HG03135 (cell line): ENCODE measurements around the gene SEMA4C.

Experiments used
- ATAC-seq: cut with Tn5 transposase; IDR thresholded peaks from one replicate; pipeline ENCODE4 v1.9.1; 2021; ENCODE audit warnings: mild to moderate bottlenecking, moderate library complexity; ENCODE audit not compliant: unreplicated experiment

The SEMA4C gene

GRCh38 chr2:96823198-96823597, 46.7 kb downstream of the SEMA4C start:
- no peak for ATAC-seq

GRCh38 chr2:96822786-96823185, 47.1 kb downstream of the SEMA4C start:
- no peak for ATAC-seq

- ATAC-seq: no peak
Measured at GRCh38 chr2:96821113-96821675, 48.7 kb downstream of the SEMA4C start.

DNA sequence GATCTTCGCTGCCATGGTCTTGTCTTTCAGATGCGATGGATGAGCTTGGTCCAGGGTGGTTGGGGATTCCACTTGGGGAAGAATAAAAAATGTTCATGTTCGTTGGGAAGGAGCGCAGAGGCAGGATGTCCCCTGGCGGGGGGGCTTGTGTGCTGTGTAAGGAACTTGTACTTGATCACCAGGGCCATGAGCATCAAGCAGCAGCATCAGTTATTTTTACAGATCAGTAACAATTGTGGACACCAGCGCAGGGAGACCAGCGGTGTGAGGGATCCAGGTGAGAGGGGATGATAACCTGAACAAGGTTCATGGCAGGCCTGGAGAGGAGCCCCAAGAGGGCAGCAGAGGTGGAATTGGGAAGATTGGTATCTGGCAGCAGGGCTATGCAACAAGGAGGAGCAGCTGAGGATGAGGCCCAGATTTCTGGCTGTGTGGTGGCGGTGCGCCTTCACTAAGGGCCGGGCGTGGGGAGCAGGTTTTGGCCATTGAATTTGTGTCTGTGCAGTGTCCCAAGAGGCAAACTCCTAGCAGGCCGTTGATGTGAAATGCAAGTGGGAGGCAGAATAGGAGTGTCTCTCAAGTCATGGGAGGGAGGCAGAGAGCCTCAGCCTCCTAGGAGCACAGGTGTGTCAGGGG, 49.9 kb downstream of the SEMA4C start:
- no peak for ATAC-seq

DNA sequence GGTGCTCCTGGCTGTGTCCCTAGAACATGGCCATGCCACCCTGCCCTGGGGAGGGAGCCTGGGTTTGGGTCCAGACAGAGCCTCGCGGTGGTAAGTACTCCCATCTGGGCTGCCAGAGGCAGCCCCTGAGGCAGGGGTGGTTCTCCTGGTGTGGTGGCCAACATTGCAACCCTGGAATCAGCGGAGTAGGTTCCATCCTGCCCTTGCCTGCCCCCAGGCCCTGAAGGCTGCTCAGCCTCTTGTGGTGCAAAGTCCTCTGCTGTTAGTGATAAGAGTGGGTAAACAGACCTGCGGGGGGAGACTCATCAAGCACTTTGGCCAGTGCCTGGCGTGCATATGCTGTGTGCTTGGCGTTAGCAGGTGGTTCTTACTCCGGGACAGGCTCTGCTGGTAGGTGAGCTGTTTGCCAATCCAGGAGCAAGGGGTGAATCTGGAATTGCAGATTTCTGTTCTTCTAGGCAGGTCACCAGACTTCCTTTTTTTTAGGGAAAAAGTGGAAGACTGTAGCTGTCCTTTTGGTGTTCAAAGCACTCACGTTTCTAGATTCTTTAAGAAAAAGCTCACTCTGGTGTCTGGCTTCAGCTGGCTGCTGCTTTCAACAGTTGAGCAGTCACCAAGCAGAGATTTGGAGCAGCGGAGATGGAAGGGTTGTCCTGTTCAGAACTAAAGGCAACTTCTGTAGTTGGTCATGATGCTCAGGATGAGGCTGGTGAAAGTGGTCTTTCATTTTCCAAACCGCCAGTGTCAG, 50.6 kb downstream of the SEMA4C start:
- ATAC-seq: no peak

- no peak for ATAC-seq
Measured at GRCh38 chr2:96817882-96818281, 52.0 kb downstream of the SEMA4C start.

GRCh38 chr2:96816836-96817702, 52.8 kb downstream of the SEMA4C start:
- no peak for ATAC-seq

DNA sequence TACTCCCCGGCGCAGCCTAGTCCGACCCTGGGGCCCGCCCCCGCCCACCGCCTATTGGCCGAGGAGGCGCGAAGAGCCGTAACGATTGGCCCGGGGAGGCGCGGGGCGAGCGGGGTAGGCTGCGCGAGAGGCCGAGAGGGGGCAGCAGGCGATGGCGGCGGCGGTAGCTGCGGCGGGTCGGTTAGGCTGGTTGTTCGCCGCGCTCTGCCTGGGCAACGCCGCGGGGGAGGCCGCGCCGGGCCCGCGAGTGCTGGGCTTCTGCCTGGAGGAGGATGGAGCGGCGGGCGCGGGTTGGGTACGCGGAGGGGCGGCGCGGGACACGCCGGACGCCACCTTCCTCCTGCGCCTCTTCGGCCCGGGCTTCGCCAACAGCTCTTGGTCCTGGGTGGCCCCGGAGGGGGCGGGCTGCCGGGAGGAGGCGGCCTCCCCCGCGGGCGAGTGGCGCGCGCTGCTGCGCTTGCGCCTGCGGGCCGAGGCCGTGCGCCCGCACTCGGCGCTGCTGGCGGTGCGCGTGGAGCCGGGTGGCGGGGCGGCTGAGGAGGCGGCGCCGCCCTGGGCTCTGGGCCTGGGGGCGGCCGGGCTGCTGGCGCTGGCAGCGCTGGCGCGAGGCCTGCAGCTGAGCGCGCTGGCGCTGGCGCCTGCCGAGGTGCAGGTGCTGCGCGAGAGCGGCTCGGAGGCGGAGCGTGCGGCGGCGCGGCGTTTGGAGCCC, 53.6 kb downstream of the SEMA4C start, which contains the start of gene CNNM3:
Gene CNNM3 (plus strand): TSS at position 142 of the 709 bp plus-strand sequence. CDS start 10 bp downstream, at position 152.
- peak; percentile 90 for ATAC-seq

GRCh38 chr2:96815326-96816126, 54.4 kb downstream of the SEMA4C start:
- no peak for ATAC-seq

DNA sequence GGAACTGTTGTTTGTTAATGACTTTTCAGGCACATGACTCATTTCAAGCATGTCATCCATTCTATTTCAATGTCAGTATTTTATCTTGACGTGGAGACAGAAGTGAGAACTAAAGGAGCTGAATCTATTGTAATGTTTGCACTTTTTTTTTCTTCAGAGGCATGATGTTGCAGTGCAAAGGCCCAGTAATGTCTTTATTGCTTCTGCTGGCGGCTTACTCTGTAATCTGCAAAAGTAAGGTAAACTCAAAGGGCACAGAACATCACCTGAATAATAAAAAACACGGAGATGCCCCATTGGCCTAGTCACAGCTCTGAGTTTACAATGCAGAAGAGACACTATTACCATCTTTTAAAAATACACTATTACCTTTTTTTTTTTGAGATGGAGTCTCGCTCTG, 56.2 kb downstream of the SEMA4C start:
- ATAC-seq: no peak

GRCh38 chr2:96811917-96812316, 58.0 kb downstream of the SEMA4C start:
- no peak for ATAC-seq

DNA sequence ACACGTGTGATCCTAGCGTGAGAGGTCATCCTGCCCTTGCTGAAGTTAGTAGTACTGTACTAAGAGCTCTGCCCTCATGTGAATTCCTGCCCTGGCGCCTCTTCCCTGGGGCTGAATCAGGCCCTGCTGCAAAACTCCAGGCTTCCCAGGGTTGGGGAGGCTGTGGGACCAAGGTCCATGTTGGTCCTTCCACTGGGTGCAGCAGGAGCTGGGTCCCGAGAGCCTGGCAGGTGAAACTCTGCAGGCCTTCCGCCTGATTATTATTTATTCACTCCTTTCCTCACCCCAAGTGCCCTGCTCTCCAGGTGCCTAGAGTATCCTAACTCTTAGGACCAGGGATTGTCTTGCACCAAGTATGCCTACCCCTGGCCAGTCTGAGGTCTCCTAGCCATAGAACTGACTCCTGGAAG, 59.1 kb downstream of the SEMA4C start:
- ATAC-seq: no peak

- no peak for ATAC-seq
Measured at GRCh38 chr2:96809951-96810782, 59.7 kb downstream of the SEMA4C start.
